Pancreas (tissue), 10 donors: ENCODE results near the gene URM1. TPM values are rescaled to one million over a fixed set of nuclear protein-coding genes. Genes with fewer than 3 reads are reported as not detected.
"Not testable (repeated sequence)": the region's sequence is repeated elsewhere in the genome, so short reads cannot be mapped to it uniquely, and the experiment has no call there.

Source experiments
- ATAC-seq, 4 donors: fragments of 200-7000 bp; cut with Tn5 transposase; one replicate each; pipeline versions ENCODE4 v1.8.0 to v1.9.1; 2020; ENCODE audit warnings: mild to moderate bottlenecking in 4 of 4, moderate library complexity in 4 of 4
- DNase-seq, 6 donors: peaks; one replicate each; pipeline ENCODE4 v3.0.0-alpha.2; 2020
- FAIRE-seq: peaks from 2 replicates; lab custom pipeline; 2012; peaks lifted over from hg19 to GRCh38; lab: Jason Lieb, UNC
- H3K27ac ChIP-seq, 4 donors: fragments of 200-600 bp; sonication (generic); 1 replicate in 3 of 4; 2 replicates in 1 of 4; pipeline versions ENCODE4 v1.5.0 to v1.8.0; 2020
- H3K27me3 ChIP-seq, 4 donors: fragments of 200-600 bp; one replicate each; pipeline ENCODE4 v1.8.0; 2021
- H3K36me3 ChIP-seq, 3 donors: fragments of 200-600 bp; sonication (generic) in 1 of 3; one replicate each; pipeline versions ENCODE4 v1.5.0 to v1.8.0; 2020 to 2021
- H3K4me1 ChIP-seq, 3 donors: fragments of 200-600 bp; one replicate each; pipeline ENCODE4 v1.8.0; 2021
- H3K4me3 ChIP-seq, 4 donors: fragments of 200-600 bp; sonication (generic) in 2 of 4; one replicate each; pipeline versions ENCODE4 v1.5.0 to v1.8.0; 2020 to 2021
- H3K9me3 ChIP-seq, 4 donors: fragments of 200-600 bp; one replicate each; pipeline ENCODE4 v1.8.0; 2021
- WGBS, 2 donors: extraction: QIAGEN DNeasy Blood & Tissue Kit; methylation state at CpG; one replicate each; pipeline ENCODE4 v1.1.7; 2013; 5-methylcytosine and 5-hydroxymethylcytosine counted together
- intact Hi-C, 3 donors: fragments of 100-400 bp; cut with DNase I; formaldehyde crosslinking; loops; one replicate each; pipeline versions ENCODE4 v1.11.1 to v1.14.2; 2022
- polyA plus RNA-seq, 2 donors: library from polyadenylated mRNA; stranded (reverse); fragments of 200-250 nt; gene quantifications; one replicate each; pipeline ENCODE4 v1.2.3, GENCODE V29; 2013
- total RNA-seq, 6 donors: library from RNA; stranded (reverse); fragmentation: NEBNext Ultra II Directional in 4 of 6; extraction: Animal tissue kit (Norgen Biotek cat#: 25700) in 4 of 6; gene quantifications; one replicate each; pipeline versions ENCODE4 v1.2.1 to v1.2.4, GENCODE V29; 2021 to 2023
- TF ChIP-seq, protein P1 (sequence below), 4 donors: fragments of 200-600 bp; sonication (generic) in 3 of 4; IDR thresholded peaks; one replicate each; pipeline versions ENCODE4 v1.5.0 to v1.8.0; 2021; ENCODE audit warnings: antibody characterized with exemption in 4 of 4
- donor health status: healthy with polysubstance abuse.
- donor health status: DM: no; HTN: no; CAD: no; lungs with moderate emphysema.
- donor health status: DM: no; HTN: no; CAD: no.
- donor health status: control.
- donor health status: control.
- donor health status: Bipolar disorder and iron deficiency.
- donor health status: DM: yes; HTN: yes; CAD: no.
- donor health status: DM: no; HTN: no; CAD: no.
- donor health status: DM: no; HTN: no; CAD: no.
- donor health status: DM: yes; HTN: yes; CAD: no.

Gene URM1
- total and polyA plus RNA-seq, 8 donors = 18.5 to 46.1 (median 33.4) TPM

DNA sequence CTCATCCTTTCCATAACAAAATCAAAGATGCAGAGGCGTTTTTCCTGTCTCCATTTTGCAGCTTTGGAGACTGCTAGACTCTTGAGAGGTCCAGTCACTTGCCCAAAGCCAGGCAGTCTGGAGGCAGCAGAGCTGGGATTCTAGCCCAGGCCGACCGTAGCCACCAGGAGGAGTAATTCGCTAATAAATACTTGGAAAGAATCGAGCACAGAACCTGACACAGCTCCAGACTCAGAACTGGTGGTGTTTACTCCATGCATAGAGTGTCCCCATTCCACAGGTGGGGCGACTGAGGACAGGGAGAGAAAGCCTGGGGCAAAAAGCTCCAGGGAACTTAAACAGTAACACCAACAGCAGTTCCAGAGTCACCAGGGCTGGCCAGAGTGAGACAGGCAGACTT is 38.8 kb downstream of the URM1 start:
- intact Hi-C loops = no loop called here

DNA sequence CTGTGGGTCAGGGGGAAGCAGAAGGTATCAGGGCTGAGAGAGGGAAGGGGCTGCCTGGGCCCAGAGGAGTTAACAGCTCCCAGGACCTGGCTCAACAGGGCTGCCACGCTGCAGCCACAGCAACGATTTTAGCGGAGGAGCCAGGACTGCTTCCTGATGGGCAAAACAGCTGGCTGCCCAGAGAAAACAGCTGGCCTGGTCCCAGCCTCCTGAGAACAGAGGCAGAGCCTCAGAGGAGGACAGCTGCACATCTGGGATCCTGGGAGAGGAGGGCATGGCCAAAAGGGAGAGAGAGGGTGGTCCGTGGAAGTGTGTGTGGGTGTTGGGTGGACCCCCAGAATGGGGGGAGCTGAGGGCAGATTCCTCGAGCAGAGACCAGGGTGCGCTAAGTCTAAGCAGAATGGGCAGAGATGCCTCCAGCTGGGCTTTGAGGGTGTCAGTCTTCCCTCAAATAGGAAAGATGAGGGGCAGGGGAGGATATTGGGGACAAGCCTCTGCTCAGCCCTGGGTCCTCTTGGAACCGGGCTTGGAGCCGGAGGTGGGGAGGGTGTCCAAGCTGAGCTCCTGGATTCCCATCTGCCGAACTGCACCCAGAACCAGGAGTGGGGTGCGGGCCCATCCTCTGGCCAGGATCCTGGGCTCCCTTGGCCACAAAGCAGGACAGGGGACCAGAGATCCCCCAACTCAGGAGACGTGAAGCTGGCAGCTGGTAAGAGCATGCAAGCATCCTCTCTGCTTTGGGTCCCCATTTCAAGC is 40.4 kb downstream of the URM1 start:
- ATAC-seq (no peak), DNase-seq (no peak), FAIRE-seq (no peak)
- no peak overlapping the region for H3K4me3 ChIP-seq
- H3K36me3 ChIP-seq = no peaks in the 10 kb centered on the region
- H3K27ac ChIP-seq = no peak overlapping the region
- intact Hi-C loops = no loop called here
- no peaks in the 10 kb centered on the region for H3K27me3 ChIP-seq
- no peaks in the 10 kb centered on the region for H3K4me1 ChIP-seq
- no peaks in the 10 kb centered on the region for H3K9me3 ChIP-seq
- TF ChIP-seq, protein P1, sequence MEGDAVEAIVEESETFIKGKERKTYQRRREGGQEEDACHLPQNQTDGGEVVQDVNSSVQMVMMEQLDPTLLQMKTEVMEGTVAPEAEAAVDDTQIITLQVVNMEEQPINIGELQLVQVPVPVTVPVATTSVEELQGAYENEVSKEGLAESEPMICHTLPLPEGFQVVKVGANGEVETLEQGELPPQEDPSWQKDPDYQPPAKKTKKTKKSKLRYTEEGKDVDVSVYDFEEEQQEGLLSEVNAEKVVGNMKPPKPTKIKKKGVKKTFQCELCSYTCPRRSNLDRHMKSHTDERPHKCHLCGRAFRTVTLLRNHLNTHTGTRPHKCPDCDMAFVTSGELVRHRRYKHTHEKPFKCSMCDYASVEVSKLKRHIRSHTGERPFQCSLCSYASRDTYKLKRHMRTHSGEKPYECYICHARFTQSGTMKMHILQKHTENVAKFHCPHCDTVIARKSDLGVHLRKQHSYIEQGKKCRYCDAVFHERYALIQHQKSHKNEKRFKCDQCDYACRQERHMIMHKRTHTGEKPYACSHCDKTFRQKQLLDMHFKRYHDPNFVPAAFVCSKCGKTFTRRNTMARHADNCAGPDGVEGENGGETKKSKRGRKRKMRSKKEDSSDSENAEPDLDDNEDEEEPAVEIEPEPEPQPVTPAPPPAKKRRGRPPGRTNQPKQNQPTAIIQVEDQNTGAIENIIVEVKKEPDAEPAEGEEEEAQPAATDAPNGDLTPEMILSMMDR (IDR thresholded peaks at IDR 0.05) = no peak
- 46 to 51% methylated on average over 11 of the region's 11 CpGs for WGBS, 2 donors

More for the DNA sequence above, 38.8 kb downstream of the URM1 start:
- Histone ChIP-seq H3K4me3 (no peak overlapping the region), H3K27me3 (no peaks in the 10 kb centered on the region), H3K9me3 (no peaks in the 10 kb centered on the region), H3K36me3 (no peaks in the 10 kb centered on the region), H3K27ac (no peak overlapping the region), H3K4me1 (no peaks in the 10 kb centered on the region)
- WGBS, 2 donors = 26 to 29% methylated on average over 6 of the region's 6 CpGs
- ATAC-seq = no peak
- TF ChIP-seq, protein P1 (IDR thresholded peaks at IDR 0.05) = no peak
- DNase-seq = no peak
- no peak for FAIRE-seq

DNA sequence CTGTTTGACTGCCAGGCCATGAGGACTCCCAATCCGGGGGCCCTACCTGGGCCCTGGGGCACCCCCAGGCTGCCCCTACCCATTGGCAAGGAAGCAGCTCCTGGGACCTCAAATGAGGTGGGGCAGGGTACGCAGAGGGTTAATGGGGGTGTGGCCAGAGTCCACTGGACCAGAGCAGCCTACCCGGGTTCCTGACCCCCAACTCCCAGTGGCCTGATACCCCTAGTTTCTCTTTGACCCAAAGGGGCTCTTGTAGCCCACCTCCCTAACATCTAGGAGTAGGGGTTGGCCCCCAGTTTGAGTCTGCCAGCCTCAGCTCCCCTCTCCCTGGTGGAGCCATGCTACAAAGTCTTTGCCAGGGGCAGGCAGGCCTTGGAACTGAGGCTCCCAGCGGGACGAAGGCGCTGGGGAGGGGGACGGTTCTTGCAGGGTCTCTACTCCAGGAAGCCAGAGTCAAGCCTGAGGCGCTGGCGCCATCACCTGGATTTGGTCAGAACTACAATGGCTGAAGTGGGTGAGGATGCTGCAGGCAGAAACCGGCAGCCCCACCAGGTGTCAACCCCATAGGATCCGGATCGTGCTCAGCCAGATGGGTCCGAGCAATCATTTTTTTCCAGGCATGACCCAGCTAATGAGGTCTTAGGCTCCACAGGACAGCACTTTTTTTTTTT is 41.1 kb downstream of the URM1 start:
- intact Hi-C loops = no loop called here
- no peaks in the 10 kb centered on the region for H3K36me3 ChIP-seq
- no peaks in the 10 kb centered on the region for H3K9me3 ChIP-seq
- TF ChIP-seq, protein P1 (IDR thresholded peaks at IDR 0.05) = no peak
- H3K4me3 ChIP-seq = no peak overlapping the region
- DNase-seq (peak in 2 of 6 donors; percentile 48 to 70), ATAC-seq (peak in 3 of 4 donors; percentile 44 to 60 (median 58)), FAIRE-seq (no peak)
- no peaks in the 10 kb centered on the region for H3K27me3 ChIP-seq
- no peak overlapping the region for H3K27ac ChIP-seq
- WGBS, 2 donors = 10 to 11% methylated on average over 13 of the region's 13 CpGs
- H3K4me1 ChIP-seq = no peaks in the 10 kb centered on the region

DNA sequence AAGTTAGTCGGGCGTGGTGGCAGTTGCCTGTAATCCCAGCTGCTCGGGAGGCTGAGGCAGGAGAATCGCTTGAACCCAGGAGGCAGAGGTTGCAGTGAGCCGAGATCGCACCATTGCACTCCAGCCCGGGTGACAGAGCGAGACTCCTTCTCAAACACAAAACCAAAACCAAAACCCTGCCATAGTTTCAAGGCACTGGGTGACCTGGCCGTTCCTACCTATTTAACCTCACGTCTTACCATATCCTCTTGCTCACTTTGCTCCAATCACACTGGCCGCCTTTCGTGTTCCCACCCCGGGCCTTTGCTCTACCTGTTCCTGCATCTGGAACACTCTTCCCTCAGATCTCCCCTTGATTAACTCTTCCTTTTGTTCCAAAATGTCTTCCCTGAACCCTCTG is 42.6 kb downstream of the URM1 start:
- H3K9me3 ChIP-seq, H3K4me3 ChIP-seq, H3K27me3 ChIP-seq, H3K4me1 ChIP-seq, DNase-seq, intact Hi-C loops, FAIRE-seq, ATAC-seq, H3K36me3 ChIP-seq, H3K27ac ChIP-seq: not testable (repeated sequence)
- WGBS, 2 donors = 65 to 82% methylated on average over 13 of the region's 13 CpGs

DNA sequence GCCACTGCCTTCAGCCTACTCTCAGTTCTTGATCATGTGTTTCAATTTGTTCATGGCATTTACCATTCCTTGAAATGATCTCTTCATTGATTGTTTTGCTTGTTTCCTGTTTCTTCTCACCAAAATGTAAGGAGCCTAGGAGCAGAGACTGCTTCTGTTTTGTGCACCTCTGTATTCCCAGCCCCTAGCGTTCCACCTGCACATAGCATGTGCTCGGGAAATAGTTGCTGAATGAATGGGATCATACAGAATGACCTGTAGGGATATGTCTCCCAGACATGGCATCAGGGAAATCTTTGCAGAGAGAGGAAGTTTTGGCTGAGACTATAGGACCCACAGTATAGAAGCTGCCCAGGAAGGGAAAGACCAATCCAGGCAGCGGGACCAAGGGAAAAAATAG is 43.3 kb downstream of the URM1 start:
- H3K27ac ChIP-seq = no peak overlapping the region
- FAIRE-seq = no peak
- TF ChIP-seq, protein P1 (IDR thresholded peaks at IDR 0.05) = no peak
- no peak for DNase-seq
- ATAC-seq = no peak
- intact Hi-C loops = no loop called here
- H3K4me1 ChIP-seq = peaks cover 4 to 6% (median 5%) of the 10 kb centered on the region in 3 donors
- no peaks in the 10 kb centered on the region for H3K27me3 ChIP-seq
- H3K4me3 ChIP-seq = no peak overlapping the region
- no peaks in the 10 kb centered on the region for H3K9me3 ChIP-seq
- 43 to 57% methylated on average over 3 of the region's 3 CpGs for WGBS, 2 donors
- no peaks in the 10 kb centered on the region for H3K36me3 ChIP-seq
